GM19463 (cell line): ENCODE measurements around the gene MSN.
"Not testable (repeated sequence)": the region's sequence is repeated elsewhere in the genome, so short reads cannot be mapped to it uniquely, and the experiment has no call there.

Source experiments
- ATAC-seq: cut with Tn5 transposase; IDR thresholded peaks from one replicate; pipeline ENCODE4 v1.9.1; 2021; ENCODE audit warnings: mild to moderate bottlenecking, moderate library complexity; ENCODE audit not compliant: unreplicated experiment

The MSN gene

GRCh38 chrX:65712005-65712806 lies 44.8 kb downstream of the MSN start:
- no peak for ATAC-seq

DNA sequence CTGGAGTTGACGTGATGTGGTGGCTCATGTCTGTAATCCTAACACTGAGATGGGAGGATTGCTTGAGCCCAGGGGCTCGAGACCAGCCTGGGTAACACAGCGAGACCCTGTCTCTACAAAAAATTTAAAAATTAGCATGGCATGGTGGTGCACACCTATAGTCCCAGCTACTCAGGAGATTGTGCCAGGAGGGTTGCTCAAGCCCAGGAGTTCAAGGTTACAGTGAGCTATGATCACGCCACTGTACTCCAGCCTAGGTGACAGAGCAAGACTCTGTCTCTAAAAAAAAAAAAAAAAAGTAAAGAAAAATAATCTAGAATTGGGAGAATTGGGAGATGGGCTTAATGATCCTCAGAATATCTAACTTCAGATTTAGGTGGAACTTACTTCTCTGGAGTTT lies 51.1 kb downstream of the MSN start:
- ATAC-seq, result no peak

GRCh38 chrX:65720381-65720964 lies 53.0 kb downstream of the MSN start:
- ATAC-seq, result no peak

DNA sequence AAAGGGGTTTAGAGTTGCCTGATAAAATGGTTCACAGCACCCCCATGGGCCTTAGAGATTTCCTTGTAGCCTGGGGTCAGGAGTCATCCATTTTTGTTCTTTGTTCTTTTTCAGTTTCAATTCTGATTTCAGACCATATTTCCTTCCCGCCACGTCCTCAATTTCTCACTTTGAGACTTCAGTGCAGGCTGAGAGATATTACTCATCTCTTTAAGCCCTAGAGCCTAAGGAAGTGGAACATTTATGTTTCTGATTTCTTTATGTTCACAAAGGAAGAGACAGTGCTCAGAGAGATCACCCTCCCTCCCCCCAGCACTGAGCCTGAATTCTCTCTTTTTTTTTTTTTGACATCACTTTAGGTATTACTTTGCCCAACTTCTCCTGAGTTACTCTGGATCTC lies 56.3 kb downstream of the MSN start:
- peak; percentile 66 for ATAC-seq

DNA sequence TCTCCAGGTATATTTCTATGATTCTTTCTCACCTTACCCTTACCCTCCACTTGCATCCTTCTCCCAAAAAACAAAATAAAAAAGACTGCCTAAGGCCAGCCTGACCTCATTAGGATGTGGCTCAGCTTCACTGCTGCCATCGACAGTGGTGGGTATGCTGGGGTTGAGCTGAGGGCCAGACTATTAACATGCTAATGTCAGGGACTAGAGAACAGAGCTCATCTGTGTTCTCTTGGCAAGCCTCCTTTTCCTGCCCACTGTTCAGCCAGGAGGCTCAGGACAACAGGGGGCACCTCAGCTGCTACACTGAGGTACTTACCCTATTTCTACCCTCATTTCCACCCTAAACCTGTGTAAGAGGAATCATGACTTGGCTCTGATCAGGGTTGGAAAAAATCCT lies 59.3 kb downstream of the MSN start:
- ATAC-seq, result no peak

DNA sequence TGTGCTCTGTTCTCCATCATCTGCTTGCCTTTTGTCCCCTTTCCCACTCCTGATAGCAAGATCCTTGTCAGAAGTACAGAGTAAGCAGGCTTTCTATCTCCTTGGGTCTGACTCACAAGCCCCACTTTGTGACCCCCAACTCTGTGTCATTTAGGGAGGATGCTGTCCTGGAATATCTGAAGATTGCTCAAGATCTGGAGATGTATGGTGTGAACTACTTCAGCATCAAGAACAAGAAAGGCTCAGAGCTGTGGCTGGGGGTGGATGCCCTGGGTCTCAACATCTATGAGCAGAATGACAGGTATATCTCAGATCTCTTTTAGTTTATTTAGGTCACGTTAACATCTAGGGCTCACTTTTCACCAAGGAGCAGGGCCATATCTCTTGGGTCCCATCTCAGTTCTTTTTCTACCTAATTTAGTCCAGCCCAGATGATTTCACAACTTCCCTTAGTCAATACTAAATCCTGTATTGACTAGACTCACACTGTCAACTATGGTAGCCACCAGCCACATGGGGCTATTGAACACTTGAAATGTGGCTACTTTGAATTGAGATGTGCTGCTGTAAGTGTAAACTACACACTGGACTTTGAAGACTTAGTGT lies 64.3 kb downstream of the MSN start:
- no peak for ATAC-seq

- no peak for ATAC-seq
Measured at GRCh38 chrX:65740909-65741308, 73.5 kb downstream of the MSN start.

GRCh38 chrX:65741823-65742222 lies 74.4 kb downstream of the MSN start:
- no peak for ATAC-seq

- no peak for ATAC-seq
Measured at GRCh38 chrX:65744965-65745364, 77.5 kb downstream of the MSN start.

DNA sequence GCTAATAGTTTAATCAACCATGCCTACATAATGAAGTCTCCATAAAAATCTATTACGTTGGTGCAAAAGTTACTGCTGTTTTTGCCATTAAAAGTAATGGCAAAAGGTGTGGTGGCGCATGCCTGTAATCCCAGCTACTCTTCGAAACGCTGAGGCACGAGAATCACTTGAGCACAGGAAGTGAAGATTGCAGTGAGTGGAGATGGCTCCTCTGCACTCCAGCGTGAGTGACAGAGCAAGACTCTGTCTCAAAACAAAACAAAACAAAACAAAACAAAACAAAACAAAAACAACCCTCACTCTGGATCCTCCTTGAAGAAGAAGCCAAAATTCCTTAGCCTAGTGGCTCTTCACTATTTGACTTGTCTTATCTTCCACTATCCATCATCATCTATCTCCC lies 78.0 kb downstream of the MSN start:
- ATAC-seq, result no peak

DNA sequence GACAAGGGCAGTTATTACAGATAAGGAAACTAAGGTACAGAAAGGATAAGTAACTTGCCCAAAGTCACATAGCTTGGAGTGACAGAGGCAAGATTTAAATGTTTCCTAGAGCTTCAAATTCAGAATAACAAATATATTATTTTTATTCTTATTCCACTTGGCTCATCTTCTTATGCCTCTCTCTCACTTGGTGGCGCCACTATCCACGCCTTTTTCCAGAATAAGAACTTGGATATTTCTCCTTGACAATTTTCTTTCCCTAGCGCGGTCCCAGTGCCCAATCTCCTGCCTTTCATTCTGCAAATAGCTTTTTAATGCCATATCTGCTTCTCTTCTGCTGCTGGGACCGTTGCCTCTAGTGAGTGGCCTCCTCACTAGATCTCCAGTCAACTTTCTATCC lies 78.5 kb downstream of the MSN start:
- no peak for ATAC-seq

DNA sequence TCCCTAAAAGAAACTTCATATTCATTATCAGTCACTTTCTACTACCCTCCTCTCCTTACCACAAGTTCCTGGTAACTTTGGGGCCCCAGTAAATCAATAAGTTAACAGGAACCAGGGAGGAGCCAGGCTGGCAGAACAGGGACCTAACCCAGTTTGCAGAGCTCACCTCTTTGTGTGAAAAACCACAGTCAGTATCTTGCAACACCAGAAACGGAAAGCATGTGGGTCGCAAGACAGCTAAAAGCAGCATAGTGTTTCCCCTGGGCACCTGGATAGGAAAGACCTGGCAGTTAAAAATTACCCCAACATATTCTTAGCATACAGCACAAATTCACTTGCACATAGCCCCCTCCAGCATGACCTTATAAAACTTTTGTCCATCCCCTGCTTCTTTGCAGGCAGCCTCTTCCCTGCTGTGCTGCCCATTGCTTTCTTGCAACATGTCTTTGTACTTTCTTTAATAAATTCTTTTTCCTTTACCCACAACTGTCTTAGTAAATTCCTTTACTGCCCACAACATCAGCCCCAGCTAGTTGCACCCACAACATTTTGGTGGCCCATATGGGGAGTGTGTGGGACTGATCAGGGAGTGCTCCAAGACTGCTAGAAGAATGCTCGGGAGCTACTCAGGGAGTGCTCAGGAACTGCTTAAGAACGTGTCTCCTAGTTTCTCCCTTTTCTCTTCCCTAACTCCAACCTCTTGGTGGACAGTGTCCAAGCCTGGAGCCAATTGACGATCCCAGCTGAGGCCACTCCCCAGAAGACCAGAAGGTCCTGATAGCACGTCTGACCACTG lies 83.4 kb downstream of the MSN start:
- peak; percentile 90 for ATAC-seq

- ATAC-seq, result no peak
Measured at GRCh38 chrX:65751519-65751918, 84.1 kb downstream of the MSN start.

- no peak for ATAC-seq
Measured at GRCh38 chrX:65752294-65752693, 84.8 kb downstream of the MSN start.

- ATAC-seq, result no peak
Measured at GRCh38 chrX:65755786-65756185, 88.3 kb downstream of the MSN start.

DNA sequence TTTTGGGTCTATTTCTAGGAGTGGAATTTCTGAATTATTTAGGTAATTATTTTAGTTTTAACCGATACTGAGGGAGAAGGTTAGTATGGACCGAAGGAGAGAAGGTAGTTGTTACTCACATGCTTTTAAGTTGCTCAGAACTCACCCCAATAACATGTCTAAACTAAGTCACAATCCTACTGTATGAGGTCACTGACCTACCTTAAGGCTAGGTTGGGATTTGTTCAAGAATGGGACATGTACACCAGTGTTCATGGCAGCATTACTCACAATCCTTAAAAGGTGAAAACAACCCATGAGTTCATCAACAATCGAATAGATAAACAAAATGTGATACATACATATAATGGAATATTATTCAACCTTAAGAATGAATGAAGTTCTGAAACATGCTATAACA lies 90.5 kb downstream of the MSN start:
- ATAC-seq, result no peak

DNA sequence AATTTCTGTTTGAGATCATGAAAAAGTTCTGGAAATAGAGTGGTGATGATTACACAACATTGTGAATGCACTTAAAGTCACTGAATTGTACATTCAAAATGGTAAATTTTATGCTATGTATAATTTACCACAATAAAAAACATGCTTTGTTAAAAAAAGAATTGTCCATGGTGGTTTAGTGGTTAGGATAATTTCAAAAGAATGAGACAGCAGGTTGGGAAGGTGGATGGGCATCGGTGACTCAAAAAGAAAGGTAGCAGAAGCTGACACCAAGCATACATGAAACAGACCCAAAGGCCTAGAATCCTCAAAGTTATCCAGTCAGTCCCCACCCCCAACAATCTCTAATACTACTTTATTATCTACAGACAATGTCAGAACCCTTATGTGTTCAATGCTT lies 91.1 kb downstream of the MSN start:
- ATAC-seq, result no peak

DNA sequence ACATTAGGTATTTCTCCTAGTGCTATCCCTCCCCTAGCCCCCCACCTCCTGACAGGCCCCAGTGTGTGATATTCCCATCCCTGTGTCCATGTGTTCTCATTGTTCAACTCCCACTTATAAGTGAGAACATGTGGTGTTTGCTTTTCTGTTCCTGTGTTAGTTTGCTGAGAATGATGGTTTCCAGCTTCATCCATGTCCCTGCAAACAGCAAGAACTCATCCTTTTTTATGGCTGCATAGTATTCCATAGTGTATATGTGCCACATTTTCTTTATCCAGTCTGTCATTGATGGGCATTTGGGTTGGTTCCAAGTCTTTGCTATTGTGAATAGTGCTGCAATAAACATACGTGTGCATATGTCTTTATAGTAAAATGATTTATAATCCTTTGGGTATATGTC lies 92.1 kb downstream of the MSN start:
- not testable (repeated sequence) for ATAC-seq

DNA sequence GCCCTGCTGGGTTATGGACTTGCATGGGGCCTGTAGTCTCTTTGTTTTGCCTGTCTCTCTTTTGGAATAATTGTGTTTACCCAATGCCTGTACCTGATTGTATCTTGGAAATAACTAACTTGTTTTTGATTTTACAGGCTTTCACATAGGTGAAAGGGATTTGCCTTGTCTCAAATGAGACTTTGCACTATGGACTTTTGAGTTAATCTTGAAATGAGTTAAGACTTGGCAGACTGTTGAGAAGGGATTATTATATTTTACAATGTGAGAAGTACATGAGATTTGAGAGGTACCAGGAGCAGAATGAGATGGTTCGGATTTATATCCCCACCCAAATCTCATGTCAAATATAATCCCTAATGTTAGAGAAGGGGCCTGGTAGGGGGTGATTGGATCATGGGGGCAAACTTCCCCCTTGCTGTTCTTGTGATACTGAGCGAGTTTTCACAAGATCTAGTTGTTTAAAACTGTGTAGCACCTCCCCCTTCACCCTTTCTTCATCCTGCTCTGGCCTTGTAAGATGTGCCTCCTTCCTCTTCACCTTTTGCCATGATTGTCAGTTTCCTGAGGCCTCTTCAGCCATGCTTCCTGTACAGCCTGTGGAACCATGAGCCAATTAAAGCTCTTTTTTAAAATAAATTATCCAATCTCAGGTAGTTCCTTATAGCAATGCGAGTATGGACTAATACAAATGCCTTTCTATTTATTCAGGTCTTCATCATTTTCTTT lies 102.3 kb downstream of the MSN start:
- no peak for ATAC-seq

DNA sequence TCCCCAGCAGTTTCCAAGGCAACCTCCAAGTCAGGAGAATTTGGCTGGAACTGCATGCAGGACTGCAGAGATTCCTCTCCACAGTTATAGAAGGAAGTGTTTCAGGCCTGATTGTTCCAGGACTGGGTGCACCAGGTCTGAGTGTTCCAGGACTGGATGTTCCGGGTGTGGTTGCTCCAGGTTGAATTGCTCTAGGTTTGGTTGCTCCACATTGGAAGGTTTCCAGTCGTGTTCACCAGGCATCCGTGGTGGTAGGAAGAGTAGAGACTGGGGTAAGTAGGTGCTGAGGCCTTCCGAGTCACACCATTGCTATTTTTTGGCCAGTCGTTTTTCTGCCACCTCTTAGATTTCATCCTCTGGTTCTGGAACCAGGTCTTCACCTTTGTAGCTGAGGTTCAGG lies 105.4 kb downstream of the MSN start:
- ATAC-seq, result no peak

- no peak for ATAC-seq
Measured at GRCh38 chrX:65781845-65782244, 114.4 kb downstream of the MSN start.
